ENCODE measurements around the gene HERPUD1. TPM values are rescaled to one million over a fixed set of nuclear protein-coding genes. Genes with fewer than 3 reads are reported as not detected.
A peak's percentile ranks its signal among the peaks of the same experiment; 100 is the strongest.

HERPUD1 gene
- total and polyA plus RNA-seq, 12 donors = 26.4 to 570 (median 209) TPM

DNA sequence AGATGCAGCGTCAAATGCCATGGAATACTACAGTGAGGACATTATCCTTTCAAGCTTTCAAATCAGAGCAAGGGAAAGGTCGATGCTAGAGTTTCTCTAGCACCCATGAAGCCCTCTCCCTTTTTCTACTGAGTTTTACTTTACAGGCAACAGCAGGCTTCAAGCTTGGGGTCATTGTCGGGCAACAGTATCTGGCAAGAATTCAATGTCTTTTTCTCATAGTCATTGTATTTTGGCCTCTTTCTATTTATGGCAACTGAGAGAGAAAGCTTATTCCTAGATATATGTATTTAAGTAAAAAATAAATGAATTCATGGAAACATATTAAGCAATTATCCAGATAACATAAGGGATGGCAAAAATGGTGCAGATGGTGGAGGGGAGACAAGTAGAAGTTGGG lies 29.4 kb downstream of the HERPUD1 start:
- Histone ChIP-seq H3K27ac (peak overlapping the region in 4 of 5 donors; percentile 38 to 86 (median 57)), H3K4me3 (no peak overlapping the region), H3K9me3 (replicated peaks in 1 of 3) (no peaks in the 10 kb centered on the region), H3K4me1 (replicated peaks in 1 of 2) (peaks cover 25 to 37% of the 10 kb centered on the region in 2 donors), H3K36me3 (replicated peaks in 1 of 2) (no peaks in the 10 kb centered on the region), H3K27me3 (no peaks in the 10 kb centered on the region)
- WGBS, 4 donors = 15 to 39% (median 31%) methylated on average over 3 of the region's 3 CpGs
- TF ChIP-seq, protein P1, sequence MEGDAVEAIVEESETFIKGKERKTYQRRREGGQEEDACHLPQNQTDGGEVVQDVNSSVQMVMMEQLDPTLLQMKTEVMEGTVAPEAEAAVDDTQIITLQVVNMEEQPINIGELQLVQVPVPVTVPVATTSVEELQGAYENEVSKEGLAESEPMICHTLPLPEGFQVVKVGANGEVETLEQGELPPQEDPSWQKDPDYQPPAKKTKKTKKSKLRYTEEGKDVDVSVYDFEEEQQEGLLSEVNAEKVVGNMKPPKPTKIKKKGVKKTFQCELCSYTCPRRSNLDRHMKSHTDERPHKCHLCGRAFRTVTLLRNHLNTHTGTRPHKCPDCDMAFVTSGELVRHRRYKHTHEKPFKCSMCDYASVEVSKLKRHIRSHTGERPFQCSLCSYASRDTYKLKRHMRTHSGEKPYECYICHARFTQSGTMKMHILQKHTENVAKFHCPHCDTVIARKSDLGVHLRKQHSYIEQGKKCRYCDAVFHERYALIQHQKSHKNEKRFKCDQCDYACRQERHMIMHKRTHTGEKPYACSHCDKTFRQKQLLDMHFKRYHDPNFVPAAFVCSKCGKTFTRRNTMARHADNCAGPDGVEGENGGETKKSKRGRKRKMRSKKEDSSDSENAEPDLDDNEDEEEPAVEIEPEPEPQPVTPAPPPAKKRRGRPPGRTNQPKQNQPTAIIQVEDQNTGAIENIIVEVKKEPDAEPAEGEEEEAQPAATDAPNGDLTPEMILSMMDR (IDR thresholded peaks at IDR 0.05) = no peak
- peak in 1 of 2 donors; percentile 4 for TF ChIP-seq POLR2A (IDR thresholded peaks at IDR 0.05)
- intact Hi-C loops (cut with DNase I) = no loop called here
- DNase-seq = peak in 1 of 7 donors; percentile 50

DNA sequence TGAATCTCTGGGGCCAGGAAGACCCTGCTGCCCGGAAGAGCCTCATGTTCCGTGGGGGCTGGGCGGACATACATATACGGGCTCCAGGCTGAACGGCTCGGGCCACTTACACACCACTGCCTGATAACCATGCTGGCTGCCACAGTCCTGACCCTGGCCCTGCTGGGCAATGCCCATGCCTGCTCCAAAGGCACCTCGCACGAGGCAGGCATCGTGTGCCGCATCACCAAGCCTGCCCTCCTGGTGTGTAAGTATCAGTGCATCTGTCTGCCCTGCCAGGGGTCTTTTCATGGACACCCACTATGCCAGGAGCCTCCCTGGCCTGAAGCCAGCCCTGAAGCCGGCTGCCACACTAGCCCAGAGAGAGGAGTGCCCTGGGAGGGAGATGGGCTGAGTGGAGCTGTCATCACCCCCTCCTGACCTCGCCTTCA lies 29.9 kb downstream of the HERPUD1 start, which contains the start of gene CETP:
Gene CETP (plus strand): TSS at position 100 of the 431 bp plus-strand sequence. CDS start 30 bp downstream, at position 130.
- TF ChIP-seq, protein P1 (IDR thresholded peaks at IDR 0.05) = no peak
- no peak for TF ChIP-seq POLR2A (IDR thresholded peaks at IDR 0.05)
- H3K27ac ChIP-seq = peak within 1 kb of the TSS in 4 of 5 donors; percentile 38 to 86 (median 57)

DNA sequence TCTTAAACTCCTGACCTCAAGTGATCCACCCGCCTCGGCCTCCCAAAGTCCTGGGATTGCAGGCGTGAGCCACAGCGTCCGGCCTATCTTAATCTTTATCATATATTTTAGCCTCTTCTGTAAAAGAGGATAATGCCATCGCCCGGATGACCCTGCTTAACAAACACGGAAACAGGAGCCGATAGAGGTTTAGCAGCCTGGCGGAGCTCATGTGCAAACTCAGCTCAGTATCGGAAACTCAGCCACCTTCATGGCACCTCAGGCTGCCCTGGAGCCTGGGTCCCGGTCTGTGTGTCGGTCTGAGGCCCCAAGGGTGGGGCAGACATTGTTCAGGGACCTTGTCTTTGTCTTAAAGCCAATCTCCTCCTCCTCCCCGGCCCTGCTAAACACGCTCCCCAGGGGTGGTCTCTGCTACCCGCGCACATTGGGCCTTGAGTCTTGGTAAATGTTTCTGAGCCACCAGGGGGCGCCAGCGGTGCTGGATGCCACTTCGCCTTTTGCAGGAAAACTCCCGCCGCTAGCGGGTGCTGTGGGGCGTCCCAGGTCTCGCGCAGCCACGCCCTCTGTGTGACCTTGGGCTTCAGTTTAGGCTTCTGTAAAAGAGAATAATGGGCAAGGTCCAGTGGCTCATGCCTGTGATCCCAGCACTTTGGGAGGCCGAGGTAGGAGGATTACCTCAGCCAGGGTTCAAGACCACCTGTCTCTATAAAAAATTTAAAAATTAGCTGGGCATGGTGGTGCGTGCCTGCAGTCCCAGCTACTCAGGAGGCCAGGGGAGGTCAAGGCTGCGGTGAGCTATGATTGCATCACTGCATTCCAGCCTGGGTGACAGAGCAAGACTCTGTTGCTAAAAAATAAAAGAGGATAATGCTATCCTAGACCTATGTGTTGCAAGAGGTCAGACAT lies 32.6 kb downstream of the HERPUD1 start:
- TF ChIP-seq, protein P1 (IDR thresholded peaks at IDR 0.05) = peak; percentile 49 to 89 (median 71)
- no peak for TF ChIP-seq POLR2A (IDR thresholded peaks at IDR 0.05)
- Histone ChIP-seq H3K36me3 (replicated peaks in 1 of 2) (no peaks in the 10 kb centered on the region), H3K27me3 (no peaks in the 10 kb centered on the region), H3K9me3 (replicated peaks in 1 of 3) (no peaks in the 10 kb centered on the region), H3K4me3 (no peak overlapping the region), H3K27ac (peak overlapping the region in 2 of 5 donors; percentile 22 to 40), H3K4me1 (replicated peaks in 1 of 2) (peaks cover 25 to 37% of the 10 kb centered on the region in 2 donors)
- intact Hi-C loops (cut with DNase I) = no loop called here
- DNase-seq = peak; percentile 76 to 94 (median 81)
- WGBS, 4 donors = 38 to 48% (median 47%) methylated on average over 27 to 30 of the region's 30 CpGs

More for the DNA sequence above, 29.9 kb downstream of the HERPUD1 start, which contains the start of gene CETP:
- Histone ChIP-seq H3K9me3 (replicated peaks in 1 of 3) (no peaks in the 10 kb centered on the region), H3K36me3 (replicated peaks in 1 of 2) (no peaks in the 10 kb centered on the region), H3K4me3 (no peak within 1 kb of the TSS), H3K4me1 (replicated peaks in 1 of 2) (peaks cover 25 to 37% of the 10 kb centered on the region in 2 donors), H3K27me3 (no peaks in the 10 kb centered on the region)
- intact Hi-C loops (cut with DNase I) = no loop called here
- DNase-seq = peak in 6 of 7 donors; percentile 27 to 66 (median 46)
- 39 to 53% (median 48%) methylated on average over 11 to 12 of the region's 12 CpGs for WGBS, 4 donors

Measured in adrenal gland (tissue), 12 donors.